HG02970 (cell line): ENCODE results near the gene GALNT9.
"Not testable (repeated sequence)": the region's sequence is repeated elsewhere in the genome, so short reads cannot be mapped to it uniquely, and the experiment has no call there.

Source experiments
- ATAC-seq: cut with Tn5 transposase; IDR thresholded peaks from one replicate; pipeline ENCODE4 v1.9.1; 2021; ENCODE audit warnings: mild to moderate bottlenecking, moderate library complexity, moderate number of reproducible peaks; ENCODE audit not compliant: unreplicated experiment, low FRiP score

GALNT9 gene

GRCh38 chr12:132329036-132329719, at the start of gene GALNT9:
Gene GALNT9 (minus strand): TSS chr12:132329589. CDS start chr12:132329203, 386 bp downstream.
- ATAC-seq: no peak

GRCh38 chr12:132379057-132379456, 49.7 kb upstream of the GALNT9 start:
- not testable (repeated sequence) for ATAC-seq

GRCh38 chr12:132377147-132377546, 47.8 kb upstream of the GALNT9 start:
- ATAC-seq: no peak

- no peak for ATAC-seq
Measured at GRCh38 chr12:132376464-132376830, 47.1 kb upstream of the GALNT9 start.

- ATAC-seq: no peak
Measured at GRCh38 chr12:132375747-132376463, 46.5 kb upstream of the GALNT9 start.

GRCh38 chr12:132374612-132375445, 45.4 kb upstream of the GALNT9 start:
- ATAC-seq: no peak

GRCh38 chr12:132373901-132374611, 44.7 kb upstream of the GALNT9 start:
- ATAC-seq: no peak

GRCh38 chr12:132367852-132368251, 38.5 kb upstream of the GALNT9 start:
- ATAC-seq: no peak

GRCh38 chr12:132367071-132367851, 37.9 kb upstream of the GALNT9 start:
- no peak for ATAC-seq

GRCh38 chr12:132366341-132366861, 37.0 kb upstream of the GALNT9 start:
- no peak for ATAC-seq

GRCh38 chr12:132365226-132365625, 35.8 kb upstream of the GALNT9 start:
- ATAC-seq: no peak

- ATAC-seq: no peak
Measured at GRCh38 chr12:132364348-132364902, 35.0 kb upstream of the GALNT9 start.

- no peak for ATAC-seq
Measured at GRCh38 chr12:132363661-132364347, 34.4 kb upstream of the GALNT9 start.

GRCh38 chr12:132362996-132363660, 33.7 kb upstream of the GALNT9 start:
- ATAC-seq: no peak

- ATAC-seq: no peak
Measured at GRCh38 chr12:132360906-132361777, 31.8 kb upstream of the GALNT9 start.

GRCh38 chr12:132360410-132360809, 31.0 kb upstream of the GALNT9 start:
- no peak for ATAC-seq

GRCh38 chr12:132359971-132360370, 30.6 kb upstream of the GALNT9 start:
- no peak for ATAC-seq
